ENCODE measurements around the gene TERT.

- TF ChIP-seq CTCF (IDR thresholded peaks at IDR 0.05; ENCODE audit: insufficient read depth, low read length, poor library complexity, severe bottlenecking), result no peak
- no peak for TF ChIP-seq EZH2phosphoT487 (conservative IDR thresholded peaks at IDR 0.05; ENCODE audit: low read length)
These were observed 69.8 kb downstream of the TERT start, which contains the start of gene SLC6A18 for GRCh38 chr5:1225081-1225480.
